Frontal cortex (tissue), 4 donors: ENCODE results near the gene GTF2F1. TPM values are rescaled to one million over a fixed set of nuclear protein-coding genes. Genes with fewer than 3 reads are reported as not detected.
"Not testable (repeated sequence)": the region's sequence is repeated elsewhere in the genome, so short reads cannot be mapped to it uniquely, and the experiment has no call there.

ENCODE experiments used
- DNase-seq, 2 donors: peaks; one replicate each; pipeline ENCODE4 v3.0.0; 2012; ENCODE audit warnings: low spot score in 2 of 2
- FAIRE-seq: peaks from 2 replicates; lab custom pipeline; 2012; peaks lifted over from hg19 to GRCh38; lab: Jason Lieb, UNC
- total RNA-seq: library from RNA; depleted of rRNA; stranded (reverse); fragments of >200 nt; gene quantifications from one replicate; pipeline ENCODE4 v1.2.3, GENCODE V29; 2014
- donor health status: control.
- donor health status: control.
- donor health status: control.

GTF2F1 gene
- total RNA-seq, 1 donor from 2014 or later, result 51.0 TPM

GRCh38 chr19:6392221-6393073 is 517 bp downstream of the GTF2F1 start:
- DNase-seq (no peak), FAIRE-seq (no peak)

GRCh38 chr19:6387372-6387771 is 5.6 kb downstream of the GTF2F1 start:
- FAIRE-seq (no peak), DNase-seq (no peak)

- no peak for FAIRE-seq
- DNase-seq, result no peak
Measured at GRCh38 chr19:6384381-6384780, 8.6 kb downstream of the GTF2F1 start.

GRCh38 chr19:6383188-6383587 is 9.8 kb downstream of the GTF2F1 start:
- DNase-seq (no peak), FAIRE-seq (no peak)

- DNase-seq (no peak), FAIRE-seq (no peak)
Measured at GRCh38 chr19:6381030-6381750, 11.8 kb downstream of the GTF2F1 start.

- FAIRE-seq (no peak), DNase-seq (no peak)
Measured at GRCh38 chr19:6379744-6380143, 13.2 kb downstream of the GTF2F1 start.

GRCh38 chr19:6378486-6378885 is 14.5 kb downstream of the GTF2F1 start:
- FAIRE-seq (no peak), DNase-seq (no peak)

- DNase-seq (no peak), FAIRE-seq (no peak)
Measured at GRCh38 chr19:6378041-6378440, 14.9 kb downstream of the GTF2F1 start.

GRCh38 chr19:6376512-6377190 is 16.3 kb downstream of the GTF2F1 start:
- DNase-seq (no peak), FAIRE-seq (no peak)

- FAIRE-seq (no peak), DNase-seq (no peak)
Measured at GRCh38 chr19:6375411-6376010, 17.5 kb downstream of the GTF2F1 start, which contains the start of gene PSPN. PSPN (minus strand) TSS chr19:6375933; CDS start chr19:6375849, 84 bp downstream.

- no peak for FAIRE-seq
- DNase-seq, result no peak
Measured at GRCh38 chr19:6374711-6375410, 18.1 kb downstream of the GTF2F1 start.

GRCh38 chr19:6374161-6374709 is 18.7 kb downstream of the GTF2F1 start:
- DNase-seq, result no peak
- no peak for FAIRE-seq

GRCh38 chr19:6373813-6374108 is 19.2 kb downstream of the GTF2F1 start:
- FAIRE-seq, result no peak

GRCh38 chr19:6373096-6373812 is 19.7 kb downstream of the GTF2F1 start:
- peak; percentile 95 to 96 for DNase-seq
- no peak for FAIRE-seq

More at GRCh38 chr19:6373813-6374108, 19.2 kb downstream of the GTF2F1 start:
- no peak for DNase-seq

GRCh38 chr19:6372594-6373095 is 20.3 kb downstream of the GTF2F1 start, which contains the start of gene ALKBH7:
ALKBH7 (plus strand) TSS chr19:6372794; CDS start chr19:6372821, 27 bp downstream.
- FAIRE-seq, result peak; percentile 99
- DNase-seq, result peak; percentile 89 to 94

GRCh38 chr19:6364353-6364752 is 28.6 kb downstream of the GTF2F1 start:
- no peak for FAIRE-seq
- DNase-seq, result no peak

- FAIRE-seq (no peak), DNase-seq (no peak)
Measured at GRCh38 chr19:6362351-6362801, 30.6 kb downstream of the GTF2F1 start.

GRCh38 chr19:6362027-6362350 is 31.0 kb downstream of the GTF2F1 start:
- FAIRE-seq (no peak), DNase-seq (no peak)

GRCh38 chr19:6360857-6361216 is 32.1 kb downstream of the GTF2F1 start:
- not testable (repeated sequence) for DNase-seq, FAIRE-seq
